Body of pancreas (tissue), 4 donors: ENCODE measurements around the gene FGD3. TPM values are rescaled to one million over a fixed set of nuclear protein-coding genes. Genes with fewer than 3 reads are reported as not detected.
A peak's percentile ranks its signal among the peaks of the same experiment; 100 is the strongest.

Experiments used
- ATAC-seq: fragments of 150-250 bp; one replicate; pipeline ENCODE4 v1.9.1; 2016
- DNase-seq, 4 donors: peaks; one replicate each; pipeline ENCODE4 v3.0.0-alpha.2; 2019
- H3K27ac ChIP-seq, 4 donors: fragments of 200-600 bp; sonication (generic); 1 replicate in 3 of 4; 2 replicates in 1 of 4; pipeline versions ENCODE4 v1.5.1 to v1.6.1; 2016 to 2019; ENCODE audit warnings: mild to moderate bottlenecking in 1 of 4, mixed read lengths in 1 of 4, moderate library complexity in 1 of 4
- H3K27me3 ChIP-seq, 2 donors: fragments of 200-600 bp; sonication (generic); one replicate each; pipeline ENCODE4 v1.6.0; 2016; ENCODE audit warnings: mild to moderate bottlenecking in 1 of 2
- H3K36me3 ChIP-seq, 2 donors: fragments of 200-600 bp; sonication (generic); replicated peaks in 1 of 2; 2 replicates each; pipeline ENCODE4 v1.5.1; 2016; ENCODE audit warnings: low read depth in 2 of 2; ENCODE audit not compliant: insufficient read depth in 1 of 2
- H3K4me1 ChIP-seq: fragments of 200-600 bp; sonication (generic); one replicate; pipeline ENCODE4 v1.6.0; 2016
- H3K4me3 ChIP-seq, 2 donors: fragments of 200-600 bp; sonication (generic); 1 replicate in 1 of 2; 2 replicates in 1 of 2; pipeline ENCODE4 v1.5.1; 2016 to 2019
- H3K9me3 ChIP-seq, 3 donors: fragments of 200-600 bp; sonication (generic); 1 replicate in 2 of 3; 2 replicates in 1 of 3; pipeline ENCODE4 v1.5.1; 2016
- CTCF ChIP-seq, 7 experiments: fragments of 450-650 bp in 4 of 7; fragments of 200-600 bp in 3 of 7; sonication (generic) in 3 of 7; IDR thresholded peaks; one replicate each; pipeline ENCODE4 v1.5.1; 2016 to 2019; ENCODE audit warnings: antibody characterized with exemption in 7 of 7
- POLR2A ChIP-seq, 3 donors: fragments of 450-650 bp; IDR thresholded peaks; one replicate each; pipeline ENCODE4 v1.6.1; 2016; ENCODE audit warnings: antibody characterized with exemption in 3 of 3, mild to moderate bottlenecking in 2 of 3
- WGBS, 2 donors: methylation state at CpG; one replicate each; pipeline ENCODE4 v1.1.5; 2017; 5-methylcytosine and 5-hydroxymethylcytosine counted together
- intact Hi-C: fragments of 100-400 bp; cut with DNase I; formaldehyde crosslinking; loops from one replicate; pipeline ENCODE4 v1.15.1; 2023
- total RNA-seq, 2 donors: library from RNA; depleted of rRNA; stranded (reverse); fragments of >200 nt; gene quantifications; one replicate each; pipeline ENCODE4 v1.1.0, GENCODE V29; 2016

Gene FGD3
- total RNA-seq, 2 donors from 2014 or later, result 12.2 to 13.2 TPM

DNA sequence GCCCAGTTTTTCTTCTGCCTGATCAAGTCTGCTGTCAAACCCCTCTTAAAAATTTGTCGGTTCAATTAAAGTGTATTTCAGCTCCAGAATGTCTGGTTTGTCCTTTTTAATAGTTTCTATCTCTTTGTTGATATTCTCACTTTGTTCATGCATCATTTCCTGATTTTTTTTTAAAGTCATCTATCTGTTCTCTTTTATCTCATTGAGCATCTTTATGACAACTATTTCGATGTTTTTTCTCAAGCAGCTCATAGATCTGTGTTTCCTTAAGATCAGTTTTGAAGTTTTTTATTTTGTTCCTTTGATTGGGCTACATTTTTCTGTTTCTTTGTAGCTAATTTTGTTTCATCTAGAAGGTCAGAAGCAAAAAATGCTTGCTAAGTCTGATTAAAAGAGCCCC, 53.7 kb downstream of the FGD3 start:
- Histone ChIP-seq H3K9me3 (no peaks in the 10 kb centered on the region), H3K4me3 (no peak overlapping the region), H3K36me3 (no peaks in the 10 kb centered on the region), H3K4me1 (peaks cover 11% of the 10 kb centered on the region), H3K27ac (no peak overlapping the region), H3K27me3 (no peaks in the 10 kb centered on the region)
- intact Hi-C loops, result no loop called here
- TF ChIP-seq CTCF (IDR thresholded peaks at IDR 0.05) (no peak), POLR2A (IDR thresholded peaks at IDR 0.05) (no peak)
- WGBS, 2 donors, result 67 to 80% methylated on average over 2 of the region's 2 CpGs
- DNase-seq (no peak), ATAC-seq (no peak)

DNA sequence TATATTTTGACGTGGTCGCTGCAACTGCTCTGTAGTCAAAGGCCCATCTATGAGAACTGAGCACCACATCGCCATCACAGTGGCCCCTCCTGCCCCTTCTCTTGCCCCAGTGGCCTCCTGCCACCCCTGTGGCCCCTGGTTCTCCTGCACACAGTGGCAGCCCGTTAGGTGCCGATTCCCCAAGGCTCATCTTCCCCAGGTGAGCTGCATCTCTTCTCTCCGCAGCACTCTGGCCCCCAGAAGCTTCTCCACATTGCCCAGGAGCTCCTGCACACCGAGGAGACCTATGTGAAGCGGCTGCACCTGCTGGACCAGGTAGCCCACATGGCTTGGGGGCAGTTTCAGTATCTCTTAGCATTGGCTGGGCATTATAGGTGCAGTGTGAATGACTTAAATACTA, 55.4 kb downstream of the FGD3 start:
- Histone ChIP-seq H3K4me3 (no peak overlapping the region), H3K9me3 (no peaks in the 10 kb centered on the region), H3K36me3 (no peaks in the 10 kb centered on the region), H3K4me1 (peaks cover 11% of the 10 kb centered on the region), H3K27ac (no peak overlapping the region), H3K27me3 (no peaks in the 10 kb centered on the region)
- intact Hi-C loops, result no loop called here
- 71 to 84% methylated on average over 8 of the region's 8 CpGs for WGBS, 2 donors
- ATAC-seq (no peak), DNase-seq (no peak)
- TF ChIP-seq POLR2A (IDR thresholded peaks at IDR 0.05) (no peak), CTCF (IDR thresholded peaks at IDR 0.05) (no peak)

- H3K27me3 ChIP-seq, result no peaks in the 10 kb centered on the region
- WGBS, 2 donors, result 24 to 33% methylated on average over 13 to 28 of the region's 28 CpGs
- peak; percentile 89 for ATAC-seq
- no peaks in the 10 kb centered on the region for H3K9me3 ChIP-seq
- H3K4me1 ChIP-seq, result peaks cover 11% of the 10 kb centered on the region
- no peak overlapping the region for H3K4me3 ChIP-seq
- peak; percentile 65 to 74 (median 69) for DNase-seq
- intact Hi-C loops, result no loop called here
- H3K36me3 ChIP-seq, result no peaks in the 10 kb centered on the region
- TF ChIP-seq CTCF (IDR thresholded peaks at IDR 0.05) (peak; percentile 38 to 74 (median 68)), POLR2A (IDR thresholded peaks at IDR 0.05) (no peak)
- no peak overlapping the region for H3K27ac ChIP-seq
Observed at GRCh38 chr9:93003552-93004407, 56.5 kb downstream of the FGD3 start.

GRCh38 chr9:93004561-93004960, 57.2 kb downstream of the FGD3 start:
- ATAC-seq, result no peak
- intact Hi-C loops, result no loop called here
- no peak overlapping the region for H3K27ac ChIP-seq

More at GRCh38 chr9:93004561-93004960, 57.2 kb downstream of the FGD3 start:
- WGBS, 2 donors, result 81 to 90% methylated on average over 4 to 9 of the region's 9 CpGs
- TF ChIP-seq POLR2A (IDR thresholded peaks at IDR 0.05) (no peak), CTCF (IDR thresholded peaks at IDR 0.05) (no peak)
- no peak for DNase-seq
- no peaks in the 10 kb centered on the region for H3K9me3 ChIP-seq
- peaks cover 11% of the 10 kb centered on the region for H3K4me1 ChIP-seq
- no peak overlapping the region for H3K4me3 ChIP-seq
- H3K27me3 ChIP-seq, result no peaks in the 10 kb centered on the region
- H3K36me3 ChIP-seq, result no peaks in the 10 kb centered on the region
